Natural killer cell (primary cell): ENCODE measurements around the gene CFAP61. TPM values are rescaled to one million over a fixed set of nuclear protein-coding genes. Genes with fewer than 3 reads are reported as not detected.

Experiments
- ATAC-seq, 3 donors: fragments of 150-1000 bp in 2 of 3; fragments of 200-7000 bp in 1 of 3; cut with Tn5 transposase; 1 replicate in 1 of 3; 2 replicates in 2 of 3; pipeline ENCODE4 v1.10.0; 2021; ENCODE audit warnings: mild to moderate bottlenecking in 2 of 3, moderate library complexity in 2 of 3
- DNase-seq, 2 donors: peaks; one replicate each; pipeline versions ENCODE4 v3.0.0 to v3.0.0-alpha.2; 2013 to 2021; ENCODE audit warnings: mixed read lengths in 1 of 2
- H3K27ac ChIP-seq: one replicate; pipeline ENCODE4 v1.5.1; 2013; ENCODE audit warnings: mild to moderate bottlenecking, low read length
- H3K27me3 ChIP-seq: one replicate; pipeline ENCODE4 v1.6.1; 2013; ENCODE audit warnings: low read length; ENCODE audit not compliant: control insufficient read depth, insufficient read depth
- H3K36me3 ChIP-seq: one replicate; pipeline ENCODE4 v1.6.1; 2013; ENCODE audit warnings: low read length; ENCODE audit not compliant: control insufficient read depth, insufficient read depth
- H3K4me1 ChIP-seq: one replicate; pipeline ENCODE4 v1.6.1; 2013; ENCODE audit warnings: low read length; ENCODE audit not compliant: control insufficient read depth, insufficient read depth
- H3K4me3 ChIP-seq: one replicate; pipeline ENCODE4 v1.5.1; 2013; ENCODE audit warnings: low read length
- H3K9me3 ChIP-seq: one replicate; pipeline ENCODE4 v1.6.1; 2013; ENCODE audit warnings: low read length; ENCODE audit not compliant: control insufficient read depth, insufficient read depth
- H3K27ac Mint-ChIP-seq, 2 donors: one replicate each; pipeline ENCODE4 v1.8.0; 2022; ENCODE audit warnings: mild to moderate bottlenecking in 2 of 2, mixed read lengths in 2 of 2, moderate library complexity in 1 of 2
- H3K27me3 Mint-ChIP-seq, 2 donors: one replicate each; pipeline ENCODE4 v1.8.0; 2022; ENCODE audit warnings: low read depth in 2 of 2, mixed read lengths in 2 of 2
- H3K36me3 Mint-ChIP-seq: one replicate; pipeline ENCODE4 v1.8.0; 2022; ENCODE audit warnings: mixed read lengths
- H3K4me1 Mint-ChIP-seq, 2 donors: one replicate each; pipeline ENCODE4 v1.8.0; 2022; ENCODE audit warnings: mixed read lengths in 2 of 2
- H3K4me3 Mint-ChIP-seq: one replicate; pipeline ENCODE4 v1.8.0; 2022; ENCODE audit warnings: mild to moderate bottlenecking, moderate library complexity, mixed read lengths
- H3K9me3 Mint-ChIP-seq, 2 donors: one replicate each; pipeline ENCODE4 v1.8.0; 2022; ENCODE audit warnings: mixed read lengths in 2 of 2
- CTCF ChIP-seq: fragments of 200-600 bp; IDR thresholded peaks from one replicate; pipeline ENCODE4 v1.8.0; 2022; ENCODE audit warnings: antibody characterized with exemption
- WGBS: methylation state at CpG from one replicate; pipeline ENCODE4 v1.1.7; 2013; ENCODE audit warnings: missing lambda C conversion rate; ENCODE audit not compliant: insufficient coverage; 5-methylcytosine and 5-hydroxymethylcytosine counted together
- intact Hi-C: fragments of 100-400 bp; cut with micrococcal nuclease; formaldehyde crosslinking; loops from one replicate; pipeline ENCODE4 v1.14.2; 2022
- total RNA-seq, 4 donors: library from RNA; stranded (reverse); fragments of 120-200 nt in 1 of 4; gene quantifications; one replicate each; pipeline versions ENCODE4 v1.2.3 to v1.2.4, GENCODE V29; 2013 to 2022

The CFAP61 gene
- total RNA-seq, 3 donors from 2014 or later (not counting 1 experiment from before 2014, with no cell fraction given): 1.0 to 2.1 (median 1.3) TPM

GRCh38 chr20:20070871-20071726 lies 18.8 kb downstream of the CFAP61 start:
- intact Hi-C loops: no loop called here
- no peak for TF ChIP-seq CTCF
- Mint-ChIP-seq H3K9me3 (no peaks in the 10 kb centered on the region), H3K27me3 (peaks cover 2 to 6% of the 10 kb centered on the region in 2 donors), H3K36me3 (no peaks in the 10 kb centered on the region), H3K4me1 (no peaks in the 10 kb centered on the region), H3K27ac (no peak overlapping the region), H3K4me3 (no peak overlapping the region)
- ATAC-seq (no peak), DNase-seq (no peak)
- no peaks in the 10 kb centered on the region for H3K9me3 ChIP-seq
- no peaks in the 10 kb centered on the region for H3K4me1 ChIP-seq
- no peak overlapping the region for H3K4me3 ChIP-seq
- no peak overlapping the region for H3K27ac ChIP-seq
- 68% methylated on average over 10 of the region's 10 CpGs for WGBS
- H3K27me3 ChIP-seq: no peaks in the 10 kb centered on the region
- no peaks in the 10 kb centered on the region for H3K36me3 ChIP-seq

- Mint-ChIP-seq H3K36me3 (no peaks in the 10 kb centered on the region), H3K27ac (no peak overlapping the region), H3K9me3 (no peaks in the 10 kb centered on the region), H3K27me3 (peaks cover 12 to 15% of the 10 kb centered on the region in 2 donors), H3K4me1 (no peaks in the 10 kb centered on the region), H3K4me3 (no peak overlapping the region)
- Histone ChIP-seq H3K27me3 (no peaks in the 10 kb centered on the region), H3K9me3 (no peaks in the 10 kb centered on the region), H3K4me3 (no peak overlapping the region), H3K27ac (no peak overlapping the region), H3K36me3 (no peaks in the 10 kb centered on the region), H3K4me1 (no peaks in the 10 kb centered on the region)
- TF ChIP-seq CTCF: no peak
- 81% methylated on average over 15 of the region's 15 CpGs for WGBS
- intact Hi-C loops: no loop called here
- no peak for ATAC-seq
- DNase-seq: no peak
Measured at GRCh38 chr20:20073801-20074371, 21.6 kb downstream of the CFAP61 start.

- no peak for ATAC-seq
- no peaks in the 10 kb centered on the region for H3K9me3 ChIP-seq
- Mint-ChIP-seq H3K27ac (no peak overlapping the region), H3K4me3 (no peak overlapping the region), H3K9me3 (no peaks in the 10 kb centered on the region), H3K4me1 (no peaks in the 10 kb centered on the region), H3K36me3 (no peaks in the 10 kb centered on the region), H3K27me3 (peaks cover 12 to 15% of the 10 kb centered on the region in 2 donors)
- H3K27ac ChIP-seq: no peak overlapping the region
- H3K4me1 ChIP-seq: no peaks in the 10 kb centered on the region
- H3K36me3 ChIP-seq: no peaks in the 10 kb centered on the region
- no peak overlapping the region for H3K4me3 ChIP-seq
- no peaks in the 10 kb centered on the region for H3K27me3 ChIP-seq
- no peak for DNase-seq
- no peak for TF ChIP-seq CTCF
- WGBS: 80% methylated on average over 4 of the region's 4 CpGs
- intact Hi-C loops: no loop called here
Measured at GRCh38 chr20:20075032-20075431, 22.7 kb downstream of the CFAP61 start.
